GM10266 (cell line): ENCODE measurements around the gene PSMC6.

Source experiments
- DNase-seq: peaks from one replicate; pipeline ENCODE4 v3.0.0; 2012; ENCODE audit errors: extremely low spot score
- TF ChIP-seq, protein P1 (sequence below): IDR thresholded peaks from 2 replicates; pipeline ENCODE4 v1.5.1; 2012; ENCODE audit warnings: mild to moderate bottlenecking, low read depth; ENCODE audit not compliant: control insufficient read depth, insufficient read depth; ENCODE audit errors: missing control alignments

Gene PSMC6

DNA sequence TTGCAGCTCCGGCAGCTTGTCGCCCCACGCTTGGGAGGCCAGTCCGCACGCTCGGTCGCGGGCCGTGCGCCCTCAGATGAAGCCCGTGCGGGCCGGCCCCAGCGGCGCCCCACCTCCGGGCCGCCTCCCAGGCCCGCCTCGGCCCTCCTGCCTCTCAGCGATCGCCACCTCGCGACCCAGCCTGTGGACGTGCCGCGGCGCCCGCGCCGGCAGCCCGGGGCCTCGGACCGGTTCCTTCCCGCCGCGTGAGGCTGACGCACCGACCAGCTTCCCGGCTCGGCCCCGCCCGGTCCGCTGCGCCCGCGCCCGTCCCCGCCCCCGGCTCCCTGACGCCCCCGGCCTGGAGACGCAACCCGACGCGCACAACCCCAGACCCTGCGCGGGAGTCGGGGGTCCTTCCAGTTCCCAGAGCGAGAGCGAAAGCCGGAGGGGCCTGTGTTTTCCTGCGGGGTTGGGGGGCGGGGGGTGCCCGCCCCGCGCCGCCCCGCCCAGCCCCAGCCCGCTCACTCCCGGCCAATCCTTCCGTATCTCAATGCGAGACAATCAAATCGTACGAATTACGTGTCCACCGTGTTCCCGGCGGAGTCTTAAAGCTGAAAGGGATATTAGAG is 11.4 kb upstream of the PSMC6 start, which contains the start of gene ERO1A:
Gene ERO1A (minus strand): TSS at position 78 of the 611 bp plus-strand sequence. CDS start 77 bp downstream, at position 1.
- TF ChIP-seq, protein P1, sequence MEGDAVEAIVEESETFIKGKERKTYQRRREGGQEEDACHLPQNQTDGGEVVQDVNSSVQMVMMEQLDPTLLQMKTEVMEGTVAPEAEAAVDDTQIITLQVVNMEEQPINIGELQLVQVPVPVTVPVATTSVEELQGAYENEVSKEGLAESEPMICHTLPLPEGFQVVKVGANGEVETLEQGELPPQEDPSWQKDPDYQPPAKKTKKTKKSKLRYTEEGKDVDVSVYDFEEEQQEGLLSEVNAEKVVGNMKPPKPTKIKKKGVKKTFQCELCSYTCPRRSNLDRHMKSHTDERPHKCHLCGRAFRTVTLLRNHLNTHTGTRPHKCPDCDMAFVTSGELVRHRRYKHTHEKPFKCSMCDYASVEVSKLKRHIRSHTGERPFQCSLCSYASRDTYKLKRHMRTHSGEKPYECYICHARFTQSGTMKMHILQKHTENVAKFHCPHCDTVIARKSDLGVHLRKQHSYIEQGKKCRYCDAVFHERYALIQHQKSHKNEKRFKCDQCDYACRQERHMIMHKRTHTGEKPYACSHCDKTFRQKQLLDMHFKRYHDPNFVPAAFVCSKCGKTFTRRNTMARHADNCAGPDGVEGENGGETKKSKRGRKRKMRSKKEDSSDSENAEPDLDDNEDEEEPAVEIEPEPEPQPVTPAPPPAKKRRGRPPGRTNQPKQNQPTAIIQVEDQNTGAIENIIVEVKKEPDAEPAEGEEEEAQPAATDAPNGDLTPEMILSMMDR = peak; percentile 26
- DNase-seq = peak; percentile 83

DNA sequence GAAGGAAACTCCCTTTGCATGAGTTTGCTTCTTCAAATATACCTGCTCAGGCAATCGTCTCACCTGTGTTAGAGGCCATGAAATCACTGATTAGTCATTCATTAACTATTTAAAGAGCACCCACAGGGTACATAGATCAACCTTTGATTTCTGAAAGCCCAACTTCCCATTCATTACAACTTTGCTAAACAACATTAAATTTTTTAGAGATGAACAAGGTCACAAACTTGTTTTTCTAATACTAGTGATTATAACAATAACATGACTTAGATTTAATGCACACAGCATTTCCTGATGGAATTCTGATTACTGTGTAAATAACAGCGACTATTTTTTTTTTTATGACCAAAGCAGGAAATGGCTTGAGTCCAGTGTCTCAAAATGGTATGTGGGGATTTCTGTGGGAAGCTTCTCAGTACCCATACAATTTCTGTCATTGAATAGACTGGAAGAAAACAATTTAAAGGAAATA is 6.3 kb upstream of the PSMC6 start:
- no peak for DNase-seq
- TF ChIP-seq, protein P1 = no peak

DNA sequence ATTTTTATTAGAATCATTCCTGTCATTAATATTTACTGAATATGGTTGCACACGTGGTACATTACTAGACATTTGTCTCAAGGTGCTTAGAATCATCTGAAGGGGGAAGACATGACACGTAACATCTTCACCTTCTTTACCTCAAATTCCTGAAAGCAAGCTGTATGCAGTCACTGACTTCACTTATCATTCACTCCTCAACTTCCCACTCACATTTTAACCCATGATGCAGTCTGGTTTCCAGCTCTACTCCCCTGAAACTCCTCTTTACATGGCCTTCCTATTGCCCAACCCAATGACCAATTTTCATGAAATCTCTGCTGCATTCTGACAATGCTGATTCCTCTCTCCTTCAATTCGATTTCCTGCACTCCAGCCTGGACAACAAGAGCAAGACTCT is 5.8 kb upstream of the PSMC6 start:
- DNase-seq = no peak
- TF ChIP-seq, protein P1 = no peak

DNA sequence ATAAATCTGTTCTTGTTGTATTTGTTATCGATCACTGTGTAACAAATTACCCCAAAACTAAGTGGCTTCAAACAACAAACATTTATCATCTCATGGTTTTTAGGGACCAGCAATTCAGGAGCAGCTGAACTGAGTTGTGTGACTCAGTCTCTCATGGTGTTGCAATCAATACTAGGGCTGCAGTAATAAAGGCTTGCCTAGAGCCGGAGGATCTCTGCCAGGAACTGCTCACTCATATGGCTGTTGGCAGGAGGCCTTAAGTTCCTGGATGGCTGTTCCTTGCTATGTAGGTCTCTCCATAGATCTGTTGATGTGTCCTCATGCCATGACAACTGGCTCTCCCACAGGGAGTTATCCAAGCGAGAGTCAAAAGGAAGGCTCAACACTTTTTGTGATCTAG is 3.8 kb upstream of the PSMC6 start:
- DNase-seq = no peak

DNA sequence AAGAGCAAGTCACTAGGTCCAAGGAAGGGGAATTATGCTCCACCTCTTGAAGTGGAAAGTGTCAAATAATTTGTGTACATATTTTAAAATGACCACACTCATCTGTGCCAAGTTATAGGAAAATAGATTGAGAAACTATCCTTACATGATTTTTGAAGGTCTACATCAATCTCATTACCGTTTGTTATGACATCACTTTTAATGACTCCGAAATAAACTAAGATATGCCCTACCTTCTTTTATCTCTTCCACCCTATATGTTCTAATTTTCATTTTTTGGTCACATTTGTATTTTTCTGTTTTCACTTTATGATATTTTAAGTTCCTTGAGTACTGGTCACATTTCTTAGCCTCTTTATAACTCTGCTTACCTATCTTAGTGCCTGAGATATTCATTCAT is 3.3 kb upstream of the PSMC6 start:
- TF ChIP-seq, protein P1 = no peak
- DNase-seq = no peak

More for the DNA sequence above, 3.8 kb upstream of the PSMC6 start:
- TF ChIP-seq, protein P1 = no peak

DNA sequence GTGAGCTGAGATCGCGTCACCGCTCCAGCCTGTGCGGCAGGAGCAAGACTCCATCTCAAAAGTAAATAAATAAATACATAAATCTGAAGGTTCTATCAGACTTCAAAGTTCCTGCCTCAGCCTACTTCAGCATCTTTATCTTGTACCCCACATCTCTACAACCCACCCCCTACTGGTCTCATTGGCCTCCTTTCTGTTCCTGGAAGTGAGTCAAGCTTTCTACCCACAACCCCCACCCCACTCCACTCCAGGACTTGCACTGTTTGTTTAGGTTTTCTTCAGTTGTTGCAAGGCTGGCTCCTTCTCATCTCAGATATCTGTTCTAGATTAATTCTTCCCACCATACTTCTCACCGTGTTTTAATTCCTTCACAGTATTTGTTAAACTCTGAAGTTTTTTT is 714 bp upstream of the PSMC6 start:
- TF ChIP-seq, protein P1 = no peak
- DNase-seq = no peak

DNA sequence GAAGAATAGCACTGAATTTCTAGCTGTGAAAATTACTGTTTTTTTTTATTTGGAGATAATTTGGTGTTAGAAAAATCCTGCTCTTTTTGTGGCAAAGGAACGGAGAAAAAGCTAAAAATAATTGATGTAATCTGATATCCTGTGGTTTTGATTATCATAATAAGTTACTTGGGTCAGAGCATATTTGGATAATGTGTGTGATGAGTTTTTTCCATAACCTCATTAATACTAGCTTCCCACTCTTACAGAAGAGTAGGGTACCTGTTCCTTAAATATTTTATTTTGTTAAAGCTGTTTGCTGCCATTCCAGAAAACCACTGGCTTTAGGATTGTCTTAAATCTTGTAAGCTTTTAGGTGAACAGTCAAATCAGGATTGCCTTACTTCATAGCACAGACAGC is 4.7 kb downstream of the PSMC6 start:
- DNase-seq = no peak
- TF ChIP-seq, protein P1 = no peak
